Measurements from ENCODE around the gene SYT13.

GRCh38 chr11:45259592-45259991, 26.5 kb downstream of the SYT13 start:
- TF ChIP-seq POLR2A (IDR thresholded peaks at IDR 0.05; ENCODE audit: low read depth) (no peak), CTCF (IDR thresholded peaks at IDR 0.05) (no peak), POLR2AphosphoS5 (IDR thresholded peaks at IDR 0.05) (no peak), EP300 (IDR thresholded peaks at IDR 0.05) (no peak)

All from esophagus muscularis mucosa (tissue), 4 donors.